ENCODE measurements around the gene C19orf85. TPM values are rescaled to one million over a fixed set of nuclear protein-coding genes. Genes with fewer than 3 reads are reported as not detected.
A peak's percentile ranks its signal among the peaks of the same experiment; 100 is the strongest.

The C19orf85 gene
- total RNA-seq, 1 donor from 2014 or later: not detected

GRCh38 chr19:55491546-55492360, 27.2 kb upstream of the C19orf85 start:
- Mint-ChIP-seq H3K4me1 (peaks cover 14% of the 10 kb centered on the region), H3K27me3 (ENCODE audit: low read depth) (peaks cover 4% of the 10 kb centered on the region), H3K4me3 (peak overlapping the region; percentile 39), H3K36me3 (ENCODE audit: low read depth) (no peaks in the 10 kb centered on the region), H3K27ac (ENCODE audit: unreplicated experiment) (no peak overlapping the region), H3K9me3 (no peaks in the 10 kb centered on the region)
- TF ChIP-seq CTCF (conservative IDR thresholded peaks at IDR 0.05): no peak
- DNase-seq (ENCODE audit: low read depth, low spot score): no peak

- Mint-ChIP-seq H3K4me1 (peaks cover 19% of the 10 kb centered on the region), H3K9me3 (no peaks in the 10 kb centered on the region), H3K27ac (ENCODE audit: unreplicated experiment) (no peak overlapping the region), H3K4me3 (no peak overlapping the region), H3K27me3 (ENCODE audit: low read depth) (peaks cover 7% of the 10 kb centered on the region), H3K36me3 (ENCODE audit: low read depth) (no peaks in the 10 kb centered on the region)
- no peak for TF ChIP-seq CTCF (conservative IDR thresholded peaks at IDR 0.05)
- DNase-seq (ENCODE audit: low read depth, low spot score): no peak
Measured at GRCh38 chr19:55490478-55491432, 26.2 kb upstream of the C19orf85 start.

- no peak overlapping the region for H3K4me3 Mint-ChIP-seq
- no peaks in the 10 kb centered on the region for H3K9me3 Mint-ChIP-seq
- H3K36me3 Mint-ChIP-seq (ENCODE audit: low read depth): no peaks in the 10 kb centered on the region
- no peak for TF ChIP-seq CTCF (conservative IDR thresholded peaks at IDR 0.05)
- no peak for DNase-seq (ENCODE audit: low read depth, low spot score)
- H3K27ac Mint-ChIP-seq (ENCODE audit: unreplicated experiment): no peak overlapping the region
- peaks cover 7% of the 10 kb centered on the region for H3K27me3 Mint-ChIP-seq (ENCODE audit: low read depth)
- H3K4me1 Mint-ChIP-seq: peaks cover 19% of the 10 kb centered on the region
Measured at GRCh38 chr19:55489711-55490477, 25.3 kb upstream of the C19orf85 start.

GRCh38 chr19:55488986-55489710, 24.6 kb upstream of the C19orf85 start:
- Mint-ChIP-seq H3K27ac (ENCODE audit: unreplicated experiment) (no peak overlapping the region), H3K27me3 (ENCODE audit: low read depth) (peaks cover 7% of the 10 kb centered on the region), H3K9me3 (no peaks in the 10 kb centered on the region), H3K4me3 (no peak overlapping the region), H3K36me3 (ENCODE audit: low read depth) (no peaks in the 10 kb centered on the region), H3K4me1 (peaks cover 19% of the 10 kb centered on the region)
- DNase-seq (ENCODE audit: low read depth, low spot score): no peak
- no peak for TF ChIP-seq CTCF (conservative IDR thresholded peaks at IDR 0.05)

All from neural crest cell (in vitro differentiated cells).